Right ventricle myocardium inferior (tissue), 1 donor: Measurements from ENCODE around the gene CD2BP2. TPM values are rescaled to one million over a fixed set of nuclear protein-coding genes. Genes with fewer than 3 reads are reported as not detected.
"Not testable (repeated sequence)": the region's sequence is repeated elsewhere in the genome, so short reads cannot be mapped to it uniquely, and the experiment has no call there.

Experiments used
- ATAC-seq: fragments of 200-7000 bp; cut with Tn5 transposase; one replicate; pipeline ENCODE4 v1.9.1; 2020; ENCODE audit warnings: mild to moderate bottlenecking, moderate library complexity
- DNase-seq: peaks from one replicate; pipeline ENCODE4 v3.0.0; 2021; ENCODE audit errors: missing footprints
- intact Hi-C: fragments of 100-400 bp; cut with DNase I; formaldehyde crosslinking; loops from one replicate; pipeline ENCODE4 v1.11.0; 2022
- total RNA-seq: library from RNA; stranded (reverse); fragmentation: NEBNext Ultra II Directional; extraction: Animal tissue kit (Norgen Biotek cat#: 25700); gene quantifications from one replicate; pipeline ENCODE4 v1.2.1, GENCODE V29; 2021
- donor health status: DM: no; HTN: yes; CAD: no; lungs with severe emphysema.

Gene CD2BP2
- total RNA-seq, 1 donor from 2014 or later: 35.0 TPM

- DNase-seq: peak; percentile 81
- intact Hi-C loops: no loop called here
These were observed 3.3 kb downstream of the CD2BP2 start for GRCh38 chr16:30351586-30352419.

DNA sequence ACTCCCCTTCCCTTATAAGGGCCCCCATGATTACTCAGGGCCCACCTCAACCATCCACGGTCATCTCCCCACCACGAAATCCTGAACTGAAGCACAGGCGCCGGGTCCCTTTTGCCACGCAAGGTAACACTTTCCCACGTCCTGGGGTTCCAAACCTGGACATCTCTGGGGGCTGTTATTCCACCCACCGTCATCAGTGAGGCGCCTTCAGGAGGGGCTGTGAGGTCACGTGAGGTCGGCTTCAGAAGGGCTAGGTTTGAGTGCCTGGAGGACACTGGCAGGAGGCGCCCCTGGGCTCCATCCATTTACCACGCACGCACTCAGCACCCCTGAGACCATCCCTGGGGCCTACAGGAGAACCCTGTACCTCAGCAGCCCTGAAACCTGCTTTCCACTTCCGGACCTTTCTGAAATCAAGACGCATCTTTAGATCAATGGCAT, 4.1 kb downstream of the CD2BP2 start:
- ATAC-seq: no peak
- intact Hi-C loops: no loop called here
- DNase-seq: no peak

More at GRCh38 chr16:30351586-30352419, 3.3 kb downstream of the CD2BP2 start:
- peak; percentile 32 for ATAC-seq

DNA sequence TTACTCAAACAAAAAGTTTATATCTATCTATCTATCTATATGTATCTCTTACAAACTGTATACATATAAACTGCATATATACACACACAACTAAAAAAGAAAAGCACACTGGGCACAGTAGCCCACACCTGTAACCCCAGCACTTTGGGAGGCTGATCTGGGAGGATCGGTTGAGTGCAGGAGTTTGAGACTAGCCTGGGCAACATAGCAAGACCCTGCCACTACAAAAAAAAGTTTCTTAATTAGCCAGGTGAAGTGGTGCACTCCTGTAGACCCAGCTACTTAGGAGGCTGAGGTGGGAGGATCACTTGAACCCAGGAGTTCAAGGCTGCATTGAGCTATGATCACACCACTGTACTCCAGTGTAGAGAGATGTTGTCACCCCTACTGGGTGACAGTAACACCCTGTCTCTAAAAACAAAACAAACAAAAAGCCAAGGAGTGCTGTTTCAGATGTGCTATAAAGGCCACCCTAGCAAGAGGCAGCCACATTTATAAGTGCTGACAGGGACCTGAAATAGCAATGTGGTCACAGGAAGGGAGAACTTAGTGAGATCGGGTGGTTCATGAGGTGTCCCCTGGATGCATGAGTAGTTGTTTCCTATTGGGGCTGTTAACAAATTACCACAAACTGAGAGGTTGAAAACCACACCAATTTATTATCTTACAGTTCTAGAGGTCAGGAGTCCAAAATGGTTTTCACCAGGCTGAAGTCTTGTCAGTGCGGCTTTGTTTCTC, 4.8 kb downstream of the CD2BP2 start:
- ATAC-seq (no peak), DNase-seq (no peak)
- intact Hi-C loops: no loop called here

DNA sequence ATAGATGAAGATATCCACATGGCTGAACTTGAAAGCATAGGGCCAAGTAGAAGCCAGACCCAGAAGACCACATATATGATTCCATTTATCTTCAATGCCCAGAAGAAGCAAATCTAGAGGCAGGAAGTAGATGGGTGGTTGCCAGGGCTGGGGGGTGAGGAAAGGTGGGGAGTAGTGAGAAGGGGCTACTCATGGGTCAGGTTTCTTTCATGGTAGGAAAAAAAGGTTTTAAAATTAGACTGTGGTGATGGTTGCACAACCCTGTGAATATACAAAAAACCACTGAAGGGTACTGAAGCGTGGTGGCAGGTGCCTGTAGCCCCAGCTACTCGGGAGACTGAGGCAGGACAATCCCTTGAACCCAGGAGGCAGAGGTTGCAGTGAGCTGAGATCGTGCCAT, 5.4 kb downstream of the CD2BP2 start:
- intact Hi-C loops: no loop called here
- DNase-seq: no peak
- ATAC-seq: no peak

DNA sequence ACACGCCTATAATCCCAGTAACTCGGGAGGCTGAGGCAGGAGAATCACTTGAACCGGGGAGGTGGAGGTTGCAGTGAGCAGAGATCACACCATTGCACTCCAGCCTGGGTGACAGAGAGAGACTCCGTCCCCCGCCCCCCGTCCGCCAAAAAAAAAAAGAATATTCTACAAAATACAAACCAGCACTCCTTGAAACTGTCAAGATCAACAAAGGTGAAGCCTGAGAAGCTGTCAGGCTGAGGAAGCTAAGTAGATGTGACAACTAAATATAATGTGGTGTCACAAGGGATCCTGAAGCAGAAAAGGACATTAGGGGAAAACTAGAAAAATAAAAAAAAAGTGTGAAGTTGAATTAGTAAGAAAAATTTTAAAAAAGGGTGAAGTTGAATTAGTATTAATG, 6.2 kb downstream of the CD2BP2 start:
- DNase-seq: no peak
- intact Hi-C loops: no loop called here
- ATAC-seq: no peak

DNA sequence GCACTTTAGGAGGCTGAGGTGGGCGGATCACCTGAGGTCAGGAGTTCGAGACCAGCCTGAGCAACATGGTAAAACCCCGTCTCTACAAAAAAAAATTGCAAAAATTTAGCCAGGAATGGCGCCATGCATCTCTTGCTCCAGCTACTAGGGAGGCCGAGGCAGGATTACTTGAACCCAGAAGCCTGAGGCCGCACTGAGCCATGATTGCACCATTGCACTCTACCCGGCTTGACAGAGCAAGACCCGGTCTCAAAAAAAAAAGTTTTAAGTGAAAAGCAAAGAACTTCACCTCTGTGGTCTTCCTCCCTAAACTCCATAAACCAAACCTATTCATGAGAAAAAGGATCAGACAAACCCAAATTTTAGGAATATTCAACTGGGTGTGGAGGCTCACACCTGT, 7.0 kb downstream of the CD2BP2 start:
- intact Hi-C loops: no loop called here
- DNase-seq (no peak), ATAC-seq (no peak)

GRCh38 chr16:30346286-30346685, 8.8 kb downstream of the CD2BP2 start:
- ATAC-seq (no peak), DNase-seq (no peak)
- intact Hi-C loops: no loop called here

GRCh38 chr16:30343491-30343820, 11.7 kb downstream of the CD2BP2 start:
- ATAC-seq, intact Hi-C loops, DNase-seq: not testable (repeated sequence)

- no peak for DNase-seq
- no peak for ATAC-seq
- intact Hi-C loops: no loop called here
These were observed 12.2 kb downstream of the CD2BP2 start for GRCh38 chr16:30342751-30343490.

DNA sequence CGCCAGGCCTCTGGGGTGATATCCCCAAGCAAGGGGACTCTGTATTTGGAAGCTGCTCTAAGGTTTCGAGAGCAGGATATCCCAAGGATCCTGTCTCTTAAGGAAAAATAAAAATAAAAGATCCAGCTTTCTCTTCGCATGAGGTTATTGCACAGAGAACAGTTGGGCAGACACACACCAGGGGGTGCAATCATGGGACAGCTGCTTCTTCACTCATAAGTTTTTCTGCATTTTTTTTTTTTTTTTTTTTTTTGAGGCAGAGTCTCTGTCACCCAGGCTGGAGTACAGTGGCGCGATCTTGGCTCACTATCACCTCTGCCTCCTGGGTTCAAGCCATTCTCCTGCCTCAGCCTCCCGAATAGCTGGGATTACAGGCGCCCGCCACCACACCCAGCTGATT, 13.1 kb downstream of the CD2BP2 start:
- ATAC-seq, DNase-seq, intact Hi-C loops: not testable (repeated sequence)

DNA sequence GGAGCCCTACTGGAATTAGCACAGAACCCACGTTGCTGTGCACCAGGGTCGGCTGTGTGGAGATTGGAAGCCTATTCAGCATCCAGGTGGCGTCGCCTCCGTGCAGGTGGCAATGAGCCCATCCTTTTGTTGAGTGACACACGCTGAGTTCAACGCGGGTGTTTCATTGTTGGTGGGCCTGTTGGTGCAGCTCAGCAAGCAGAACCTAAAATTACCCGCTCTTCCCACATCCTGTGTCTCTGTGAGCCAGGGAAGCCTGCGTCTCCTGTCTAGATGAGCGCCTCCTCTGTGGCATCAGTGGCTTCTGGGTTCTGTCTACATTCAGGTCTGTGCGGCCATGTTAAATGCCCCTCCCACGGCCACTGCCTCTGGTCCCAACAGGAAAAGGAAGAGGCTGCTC, 14.5 kb downstream of the CD2BP2 start:
- no peak for ATAC-seq

DNA sequence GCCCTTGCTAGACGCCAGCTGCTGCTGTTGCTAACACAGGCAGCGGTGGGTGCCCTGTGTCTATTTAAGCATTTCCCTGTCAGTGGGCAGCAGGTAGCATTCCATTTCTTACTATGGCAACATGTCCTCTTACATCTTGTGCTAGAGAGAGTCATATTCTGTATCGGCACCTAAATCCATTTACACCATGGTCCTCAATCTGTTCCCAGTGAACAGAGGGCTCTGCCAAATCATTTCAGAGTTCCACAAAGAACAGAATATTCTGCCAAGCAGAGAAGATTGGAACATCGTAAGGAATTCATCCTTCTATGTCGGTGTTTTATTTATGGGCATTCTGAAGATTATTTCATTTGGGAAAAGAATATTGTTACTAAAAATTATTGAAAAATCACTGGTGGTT, 16.4 kb downstream of the CD2BP2 start:
- not testable (repeated sequence) for DNase-seq, ATAC-seq

More for the DNA sequence above, 14.5 kb downstream of the CD2BP2 start:
- intact Hi-C loops: no loop called here
- DNase-seq: no peak

GRCh38 chr16:30337964-30338357, 17.1 kb downstream of the CD2BP2 start:
- ATAC-seq: not testable (repeated sequence)

More for the DNA sequence above, 16.4 kb downstream of the CD2BP2 start:
- intact Hi-C loops: not testable (repeated sequence)

GRCh38 chr16:30335598-30336474, 19.3 kb downstream of the CD2BP2 start:
- ATAC-seq: peak; percentile 30
- DNase-seq: no peak
- intact Hi-C loops: no loop called here

More at GRCh38 chr16:30337964-30338357, 17.1 kb downstream of the CD2BP2 start:
- DNase-seq, intact Hi-C loops: not testable (repeated sequence)

GRCh38 chr16:30335028-30335597, 20.0 kb downstream of the CD2BP2 start:
- DNase-seq: peak; percentile 96
- intact Hi-C loops: not testable (repeated sequence)
- peak; percentile 96 for ATAC-seq

GRCh38 chr16:30334473-30334989, 20.6 kb downstream of the CD2BP2 start:
- peak; percentile 97 for ATAC-seq
- intact Hi-C loops: not testable (repeated sequence)
- DNase-seq: peak; percentile 94

DNA sequence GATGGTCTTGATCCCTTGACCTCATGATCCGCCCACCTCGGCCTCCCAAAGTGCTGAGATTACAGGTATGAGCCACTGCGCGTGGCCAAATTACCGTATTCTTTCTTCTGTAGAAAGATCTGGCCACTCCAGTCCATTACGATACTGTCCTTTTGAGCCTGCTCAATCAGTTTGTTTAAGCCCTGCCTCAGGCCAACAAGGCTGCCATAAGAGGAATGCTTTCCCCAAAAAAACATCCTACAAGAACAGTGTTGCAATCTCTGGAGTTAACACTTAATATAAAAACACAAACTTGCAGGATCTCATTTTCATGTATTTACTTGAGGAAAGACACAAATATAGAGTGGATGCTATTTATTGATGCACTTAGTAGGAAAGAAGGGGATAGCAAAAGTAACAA, 30.9 kb downstream of the CD2BP2 start:
- DNase-seq, intact Hi-C loops, ATAC-seq: not testable (repeated sequence)

GRCh38 chr16:30318647-30319046, 36.5 kb downstream of the CD2BP2 start:
- DNase-seq, ATAC-seq, intact Hi-C loops: not testable (repeated sequence)
